ENCODE results near the gene PLB1. TPM values are rescaled to one million over a fixed set of nuclear protein-coding genes. Genes with fewer than 3 reads are reported as not detected.

Gene PLB1
- total RNA-seq, 1 donor from 2014 or later: 0.64 TPM

DNA sequence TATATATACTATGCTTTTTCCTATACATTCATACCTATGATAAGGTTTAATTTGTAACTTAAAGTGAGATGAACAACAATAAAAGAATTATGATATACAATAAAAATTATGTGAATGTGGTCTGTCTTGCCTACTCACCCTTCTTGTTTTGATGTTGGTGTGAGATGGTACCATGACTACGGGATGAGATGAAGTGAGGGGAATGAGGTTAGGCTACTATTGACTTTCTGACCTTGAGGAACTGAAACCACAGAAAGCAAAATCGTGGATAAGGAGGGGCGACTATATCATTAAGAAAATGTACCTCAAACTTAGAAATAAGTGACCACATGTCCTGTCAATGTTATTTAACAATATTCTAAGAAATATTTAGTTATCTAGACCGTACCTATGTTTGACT is 151.8 kb downstream of the PLB1 start:
- TF ChIP-seq, protein P1, sequence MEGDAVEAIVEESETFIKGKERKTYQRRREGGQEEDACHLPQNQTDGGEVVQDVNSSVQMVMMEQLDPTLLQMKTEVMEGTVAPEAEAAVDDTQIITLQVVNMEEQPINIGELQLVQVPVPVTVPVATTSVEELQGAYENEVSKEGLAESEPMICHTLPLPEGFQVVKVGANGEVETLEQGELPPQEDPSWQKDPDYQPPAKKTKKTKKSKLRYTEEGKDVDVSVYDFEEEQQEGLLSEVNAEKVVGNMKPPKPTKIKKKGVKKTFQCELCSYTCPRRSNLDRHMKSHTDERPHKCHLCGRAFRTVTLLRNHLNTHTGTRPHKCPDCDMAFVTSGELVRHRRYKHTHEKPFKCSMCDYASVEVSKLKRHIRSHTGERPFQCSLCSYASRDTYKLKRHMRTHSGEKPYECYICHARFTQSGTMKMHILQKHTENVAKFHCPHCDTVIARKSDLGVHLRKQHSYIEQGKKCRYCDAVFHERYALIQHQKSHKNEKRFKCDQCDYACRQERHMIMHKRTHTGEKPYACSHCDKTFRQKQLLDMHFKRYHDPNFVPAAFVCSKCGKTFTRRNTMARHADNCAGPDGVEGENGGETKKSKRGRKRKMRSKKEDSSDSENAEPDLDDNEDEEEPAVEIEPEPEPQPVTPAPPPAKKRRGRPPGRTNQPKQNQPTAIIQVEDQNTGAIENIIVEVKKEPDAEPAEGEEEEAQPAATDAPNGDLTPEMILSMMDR (IDR thresholded peaks at IDR 0.05): no peak
- H3K4me1 Mint-ChIP-seq (ENCODE audit: unreplicated experiment): peaks cover 48% of the 10 kb centered on the region
- no peak for DNase-seq (ENCODE audit: extremely low spot score, unreplicated experiment)
- H3K36me3 Mint-ChIP-seq (ENCODE audit: unreplicated experiment): no peaks in the 10 kb centered on the region
- no peak overlapping the region for H3K27ac Mint-ChIP-seq (ENCODE audit: unreplicated experiment)
- no peaks in the 10 kb centered on the region for H3K9me3 Mint-ChIP-seq (ENCODE audit: unreplicated experiment)
- no peaks in the 10 kb centered on the region for H3K27me3 Mint-ChIP-seq (ENCODE audit: unreplicated experiment)
- no peak overlapping the region for H3K4me3 Mint-ChIP-seq (ENCODE audit: unreplicated experiment)

DNA sequence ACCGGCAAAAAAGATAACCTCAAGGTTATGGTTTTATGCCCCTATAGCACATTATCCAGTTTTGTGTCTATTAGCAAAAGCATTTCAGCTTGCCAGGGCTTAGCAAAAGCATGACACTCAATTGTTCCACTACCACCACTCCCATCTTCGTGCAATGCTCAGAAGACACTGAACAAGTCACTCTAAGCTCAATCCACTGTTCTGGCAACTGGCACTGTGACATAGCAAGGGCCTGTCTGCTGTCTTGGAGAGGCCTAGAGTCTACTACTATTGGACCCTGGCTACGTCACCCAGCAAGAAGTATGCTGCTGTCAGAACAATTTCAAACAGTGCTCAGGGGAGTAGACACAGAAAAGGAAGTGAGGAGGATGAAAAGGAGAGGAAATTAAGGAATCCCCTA is 152.3 kb downstream of the PLB1 start:
- Mint-ChIP-seq H3K9me3 (ENCODE audit: unreplicated experiment) (no peaks in the 10 kb centered on the region), H3K27me3 (ENCODE audit: unreplicated experiment) (no peaks in the 10 kb centered on the region), H3K4me3 (ENCODE audit: unreplicated experiment) (no peak overlapping the region), H3K4me1 (ENCODE audit: unreplicated experiment) (peaks cover 48% of the 10 kb centered on the region), H3K36me3 (ENCODE audit: unreplicated experiment) (no peaks in the 10 kb centered on the region), H3K27ac (ENCODE audit: unreplicated experiment) (no peak overlapping the region)
- no peak for DNase-seq (ENCODE audit: extremely low spot score, unreplicated experiment)
- TF ChIP-seq, protein P1 (IDR thresholded peaks at IDR 0.05): no peak

DNA sequence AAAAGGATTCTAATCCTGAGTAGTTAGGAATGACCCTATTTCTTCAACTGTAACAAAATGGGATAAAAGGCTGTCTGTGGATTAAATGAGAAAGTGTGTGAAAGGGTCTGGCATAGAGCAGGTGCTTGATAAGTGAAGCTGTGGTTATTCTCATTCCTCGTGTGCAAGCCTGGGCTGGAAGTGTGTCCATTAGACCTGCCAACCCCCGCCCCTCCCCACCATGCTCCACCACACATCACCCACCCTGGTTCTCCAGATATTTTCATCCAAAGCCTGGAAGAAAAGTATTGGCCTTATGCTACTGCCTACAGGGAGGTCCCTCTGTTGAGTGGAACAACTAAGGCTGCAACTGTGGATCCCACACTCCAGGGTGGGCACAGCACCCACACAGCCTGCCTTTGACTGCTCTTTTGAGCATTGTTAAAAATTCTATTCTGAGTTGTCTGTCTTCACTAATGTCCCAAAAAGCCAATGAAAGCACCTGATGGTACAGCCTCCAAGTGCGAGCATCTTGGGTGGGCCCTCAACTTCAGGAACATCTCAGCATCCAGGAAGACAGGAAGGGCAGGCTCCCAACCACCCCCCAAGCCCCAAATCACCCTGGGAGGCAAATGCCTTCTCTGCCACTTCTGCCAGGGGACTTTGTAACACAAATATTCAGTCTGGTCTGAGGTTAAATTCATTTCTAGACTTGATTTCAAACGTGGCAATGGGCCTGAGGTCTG is 153.0 kb downstream of the PLB1 start:
- H3K36me3 Mint-ChIP-seq (ENCODE audit: unreplicated experiment): no peaks in the 10 kb centered on the region
- TF ChIP-seq, protein P1 (IDR thresholded peaks at IDR 0.05): no peak
- no peaks in the 10 kb centered on the region for H3K27me3 Mint-ChIP-seq (ENCODE audit: unreplicated experiment)
- H3K9me3 Mint-ChIP-seq (ENCODE audit: unreplicated experiment): no peaks in the 10 kb centered on the region
- H3K4me1 Mint-ChIP-seq (ENCODE audit: unreplicated experiment): peaks cover 43% of the 10 kb centered on the region
- peak overlapping the region; percentile 88 for H3K27ac Mint-ChIP-seq (ENCODE audit: unreplicated experiment)
- no peak for DNase-seq (ENCODE audit: extremely low spot score, unreplicated experiment)
- no peak overlapping the region for H3K4me3 Mint-ChIP-seq (ENCODE audit: unreplicated experiment)

DNA sequence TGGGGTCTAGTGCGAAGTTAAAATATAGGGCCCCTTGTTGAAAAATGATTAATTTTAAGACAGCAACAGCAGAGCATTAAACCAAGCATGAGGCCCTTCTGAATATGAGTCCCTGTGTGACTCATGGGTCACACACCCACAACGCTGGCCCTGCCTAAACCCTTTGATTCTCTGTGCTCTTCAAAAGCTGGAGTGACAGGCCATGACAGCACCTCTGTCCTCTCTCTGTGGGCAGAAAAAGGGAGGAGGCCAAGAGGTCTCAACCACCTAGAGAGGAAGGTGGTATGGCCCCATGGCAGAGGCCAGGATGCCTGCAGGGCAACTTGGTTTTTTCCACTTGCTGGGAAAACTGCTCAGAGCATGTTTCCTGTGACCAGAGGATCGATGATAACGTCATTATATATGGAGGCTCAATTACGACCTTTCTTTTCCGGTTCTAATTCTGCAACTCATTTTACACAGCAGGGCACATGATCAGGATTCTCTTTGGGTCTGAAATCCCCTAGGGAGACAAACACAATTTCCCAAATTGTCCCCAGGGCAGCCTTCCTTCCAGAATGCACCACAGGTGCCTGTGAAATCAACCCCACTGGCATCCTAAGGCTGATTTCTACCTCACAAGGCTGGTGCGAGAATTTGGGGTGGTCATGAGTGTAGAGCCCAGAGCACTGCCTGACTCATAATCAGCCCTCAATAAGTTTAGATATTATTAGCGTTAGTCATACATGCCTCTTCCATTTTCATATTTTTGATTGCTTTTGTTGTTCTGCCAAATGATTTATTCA is 153.8 kb downstream of the PLB1 start:
- no peak overlapping the region for H3K4me3 Mint-ChIP-seq (ENCODE audit: unreplicated experiment)
- H3K36me3 Mint-ChIP-seq (ENCODE audit: unreplicated experiment): no peaks in the 10 kb centered on the region
- H3K4me1 Mint-ChIP-seq (ENCODE audit: unreplicated experiment): peaks cover 40% of the 10 kb centered on the region
- no peaks in the 10 kb centered on the region for H3K9me3 Mint-ChIP-seq (ENCODE audit: unreplicated experiment)
- DNase-seq (ENCODE audit: extremely low spot score, unreplicated experiment): no peak
- no peaks in the 10 kb centered on the region for H3K27me3 Mint-ChIP-seq (ENCODE audit: unreplicated experiment)
- TF ChIP-seq, protein P1 (IDR thresholded peaks at IDR 0.05): no peak
- H3K27ac Mint-ChIP-seq (ENCODE audit: unreplicated experiment): peak overlapping the region; percentile 88

DNA sequence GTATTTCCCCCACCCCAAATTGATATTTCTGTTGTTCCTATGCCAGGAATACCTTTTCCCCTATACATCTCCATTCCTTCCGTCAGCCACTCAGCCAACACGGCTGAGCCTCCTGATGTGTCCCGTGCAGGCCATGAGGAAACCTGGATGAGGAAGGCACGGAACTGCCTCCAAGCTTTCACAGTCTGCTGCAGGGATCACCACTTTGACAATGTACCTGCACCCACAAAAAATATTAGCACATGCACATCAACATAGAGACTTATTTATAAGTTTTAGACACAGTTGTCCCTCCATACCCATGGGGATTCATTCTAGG is 154.4 kb downstream of the PLB1 start:
- TF ChIP-seq, protein P1 (IDR thresholded peaks at IDR 0.05): no peak
- H3K4me1 Mint-ChIP-seq (ENCODE audit: unreplicated experiment): peaks cover 35% of the 10 kb centered on the region
- H3K4me3 Mint-ChIP-seq (ENCODE audit: unreplicated experiment): no peak overlapping the region

More for the DNA sequence above, 154.4 kb downstream of the PLB1 start:
- peak overlapping the region; percentile 27 for H3K27ac Mint-ChIP-seq (ENCODE audit: unreplicated experiment)
- no peaks in the 10 kb centered on the region for H3K27me3 Mint-ChIP-seq (ENCODE audit: unreplicated experiment)
- no peaks in the 10 kb centered on the region for H3K36me3 Mint-ChIP-seq (ENCODE audit: unreplicated experiment)
- no peak for DNase-seq (ENCODE audit: extremely low spot score, unreplicated experiment)
- H3K9me3 Mint-ChIP-seq (ENCODE audit: unreplicated experiment): no peaks in the 10 kb centered on the region

All from osteocyte (in vitro differentiated cells).